Aortic smooth muscle cell (primary cell): Measurements from ENCODE around the gene ATIC. TPM values are rescaled to one million over a fixed set of nuclear protein-coding genes. Genes with fewer than 3 reads are reported as not detected.

Experiments
- total RNA-seq: library from RNA; depleted of rRNA; stranded (reverse); fragments of >200 nt; gene quantifications from 2 replicates; pipeline ENCODE4 v1.2.3, GENCODE V29; 2014

ATIC gene
- 25.4 and 28.4 TPM in 2 replicates for total RNA-seq

GRCh38 chr2:215311625-215312396, at the start of gene ATIC:
Gene ATIC, plus strand, starts transcription at chr2:215312059. Its CDS starts 84 bp downstream, at chr2:215312143.

Other genes with a start within 250 kb of the ATIC start
- under 0.01 TPM in 2 replicates for gene ABCA12, start 173.4 kb upstream of the ATIC start, total RNA-seq
- 3,653 and 7,001 TPM in 2 replicates for gene FN1, start 124.0 kb downstream of the ATIC start, total RNA-seq